ENCODE data around the gene KRT78. TPM values are rescaled to one million over a fixed set of nuclear protein-coding genes. Genes with fewer than 3 reads are reported as not detected.

KRT78 gene
- total and polyA plus RNA-seq, 3 experiments from 2014 or later, result not detected

GRCh38 chr12:52806821-52807543 lies 41.8 kb downstream of the KRT78 start:
- Histone ChIP-seq H3K27me3 (ENCODE audit: insufficient read depth, low read length, poor library complexity, severe bottlenecking) (no peaks in the 10 kb centered on the region), H3K4me3 (ENCODE audit: low read length) (no peak overlapping the region), H3K36me3 (ENCODE audit: insufficient read depth, low read length) (no peaks in the 10 kb centered on the region), H3K4me1 (ENCODE audit: insufficient read depth, low read length) (no peaks in the 10 kb centered on the region), H3K27ac (ENCODE audit: low read depth, low read length) (no peak overlapping the region), H3K9me3 (ENCODE audit: low read length) (no peaks in the 10 kb centered on the region)
- H3K4me1 Mint-ChIP-seq, result no peaks in the 10 kb centered on the region
- H3K4me3 Mint-ChIP-seq, result no peak overlapping the region
- H3K9me3 Mint-ChIP-seq, result no peaks in the 10 kb centered on the region
- no peak for DNase-seq
- H3K36me3 Mint-ChIP-seq, result no peaks in the 10 kb centered on the region
- POLR2A ChIA-PET, result no interaction called here
- H3K27ac Mint-ChIP-seq, result no peak overlapping the region
- CTCF ChIA-PET, result no interaction called here
- peaks cover 6 to 24% of the 10 kb centered on the region in 2 donors for H3K27me3 Mint-ChIP-seq

GRCh38 chr12:52806169-52806811 lies 42.5 kb downstream of the KRT78 start:
- POLR2A ChIA-PET, result no interaction called here
- no peaks in the 10 kb centered on the region for H3K27me3 ChIP-seq (ENCODE audit: insufficient read depth, low read length, poor library complexity, severe bottlenecking)
- Mint-ChIP-seq H3K9me3 (no peaks in the 10 kb centered on the region), H3K36me3 (no peaks in the 10 kb centered on the region), H3K4me3 (no peak overlapping the region), H3K27ac (no peak overlapping the region), H3K27me3 (peaks cover 6 to 24% of the 10 kb centered on the region in 2 donors), H3K4me1 (no peaks in the 10 kb centered on the region)
- CTCF ChIA-PET, result no interaction called here
- no peak overlapping the region for H3K4me3 ChIP-seq (ENCODE audit: low read length)
- H3K36me3 ChIP-seq (ENCODE audit: insufficient read depth, low read length), result no peaks in the 10 kb centered on the region
- no peaks in the 10 kb centered on the region for H3K4me1 ChIP-seq (ENCODE audit: insufficient read depth, low read length)
- H3K27ac ChIP-seq (ENCODE audit: low read depth, low read length), result no peak overlapping the region
- no peak for DNase-seq
- H3K9me3 ChIP-seq (ENCODE audit: low read length), result no peaks in the 10 kb centered on the region

DNA sequence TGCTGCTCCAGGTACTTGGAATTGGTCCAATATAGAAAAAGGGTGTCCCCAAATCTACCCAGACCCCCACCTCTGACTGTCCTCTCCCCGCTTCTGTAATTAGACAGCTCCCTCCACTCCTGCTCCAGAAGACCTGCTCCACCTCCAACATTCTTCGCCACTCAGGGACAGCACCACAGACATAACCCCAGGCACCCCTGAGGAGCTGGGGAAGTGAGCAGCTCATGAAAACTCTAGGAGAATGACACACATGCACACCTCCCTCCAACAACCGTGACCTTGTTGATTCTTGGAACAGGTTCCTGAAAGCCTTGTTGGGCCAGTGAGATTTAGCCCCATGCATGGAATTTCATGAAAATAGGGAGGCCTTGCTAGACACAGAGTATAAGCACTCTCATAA lies 43.1 kb downstream of the KRT78 start:
- no peak for DNase-seq
- Histone ChIP-seq H3K4me3 (ENCODE audit: low read length) (no peak overlapping the region), H3K27me3 (ENCODE audit: insufficient read depth, low read length, poor library complexity, severe bottlenecking) (no peaks in the 10 kb centered on the region), H3K36me3 (ENCODE audit: insufficient read depth, low read length) (no peaks in the 10 kb centered on the region), H3K9me3 (ENCODE audit: low read length) (no peaks in the 10 kb centered on the region), H3K4me1 (ENCODE audit: insufficient read depth, low read length) (no peaks in the 10 kb centered on the region), H3K27ac (ENCODE audit: low read depth, low read length) (no peak overlapping the region)
- Mint-ChIP-seq H3K4me1 (no peaks in the 10 kb centered on the region), H3K9me3 (no peaks in the 10 kb centered on the region), H3K27me3 (peaks cover 6 to 25% of the 10 kb centered on the region in 2 donors), H3K4me3 (no peak overlapping the region), H3K27ac (no peak overlapping the region), H3K36me3 (no peaks in the 10 kb centered on the region)
- ChIA-PET POLR2A (no interaction called here), CTCF (no interaction called here)

DNA sequence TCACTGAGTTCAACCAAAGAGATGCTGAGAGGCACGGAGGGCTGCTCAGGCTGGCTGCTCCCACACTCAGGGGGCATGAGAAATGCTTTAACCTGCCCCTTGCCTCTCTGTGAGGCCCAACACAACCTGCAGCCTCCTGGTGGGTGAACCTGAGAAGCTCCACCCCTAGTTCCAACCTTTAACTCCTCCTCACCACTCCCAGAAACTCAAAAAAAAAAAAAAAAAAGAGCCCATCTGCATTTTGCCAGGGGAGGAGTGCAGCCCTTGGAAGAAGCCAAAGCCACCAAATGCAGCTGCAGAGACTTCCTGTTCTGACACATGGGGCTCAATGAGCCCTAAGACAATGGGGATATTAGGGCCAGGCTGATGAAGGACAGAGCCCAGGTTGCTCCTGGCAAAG lies 43.8 kb downstream of the KRT78 start:
- H3K36me3 Mint-ChIP-seq, result no peaks in the 10 kb centered on the region
- H3K4me3 Mint-ChIP-seq, result no peak overlapping the region
- peaks cover 6 to 26% of the 10 kb centered on the region in 2 donors for H3K27me3 Mint-ChIP-seq
- Histone ChIP-seq H3K36me3 (ENCODE audit: insufficient read depth, low read length) (no peaks in the 10 kb centered on the region), H3K9me3 (ENCODE audit: low read length) (no peaks in the 10 kb centered on the region), H3K4me3 (ENCODE audit: low read length) (no peak overlapping the region), H3K4me1 (ENCODE audit: insufficient read depth, low read length) (no peaks in the 10 kb centered on the region), H3K27me3 (ENCODE audit: insufficient read depth, low read length, poor library complexity, severe bottlenecking) (no peaks in the 10 kb centered on the region), H3K27ac (ENCODE audit: low read depth, low read length) (no peak overlapping the region)
- no peak for DNase-seq
- H3K4me1 Mint-ChIP-seq, result no peaks in the 10 kb centered on the region
- H3K9me3 Mint-ChIP-seq, result no peaks in the 10 kb centered on the region
- ChIA-PET POLR2A (no interaction called here), CTCF (no interaction called here)
- H3K27ac Mint-ChIP-seq, result peak overlapping the region in 1 of 8 donors; percentile 47

- no peaks in the 10 kb centered on the region for H3K9me3 Mint-ChIP-seq
- Histone ChIP-seq H3K4me1 (ENCODE audit: insufficient read depth, low read length) (no peaks in the 10 kb centered on the region), H3K9me3 (ENCODE audit: low read length) (no peaks in the 10 kb centered on the region), H3K36me3 (ENCODE audit: insufficient read depth, low read length) (no peaks in the 10 kb centered on the region), H3K4me3 (ENCODE audit: low read length) (no peak overlapping the region), H3K27ac (ENCODE audit: low read depth, low read length) (no peak overlapping the region), H3K27me3 (ENCODE audit: insufficient read depth, low read length, poor library complexity, severe bottlenecking) (no peaks in the 10 kb centered on the region)
- H3K4me3 Mint-ChIP-seq, result no peak overlapping the region
- ChIA-PET CTCF (no interaction called here), POLR2A (no interaction called here)
- no peaks in the 10 kb centered on the region for H3K36me3 Mint-ChIP-seq
- peaks cover 4 to 6% of the 10 kb centered on the region in 2 donors for H3K27me3 Mint-ChIP-seq
- no peaks in the 10 kb centered on the region for H3K4me1 Mint-ChIP-seq
- no peak overlapping the region for H3K27ac Mint-ChIP-seq
- no peak for DNase-seq
Observed at GRCh38 chr12:52802442-52802841, 46.4 kb downstream of the KRT78 start.

GRCh38 chr12:52801773-52802172 lies 47.0 kb downstream of the KRT78 start:
- Histone ChIP-seq H3K36me3 (ENCODE audit: insufficient read depth, low read length) (no peaks in the 10 kb centered on the region), H3K27me3 (ENCODE audit: insufficient read depth, low read length, poor library complexity, severe bottlenecking) (no peaks in the 10 kb centered on the region), H3K9me3 (ENCODE audit: low read length) (no peaks in the 10 kb centered on the region), H3K4me1 (ENCODE audit: insufficient read depth, low read length) (no peaks in the 10 kb centered on the region), H3K27ac (ENCODE audit: low read depth, low read length) (no peak overlapping the region), H3K4me3 (ENCODE audit: low read length) (no peak overlapping the region)
- no peak for DNase-seq
- Mint-ChIP-seq H3K27ac (peak overlapping the region in 1 of 8 donors; percentile 35), H3K36me3 (no peaks in the 10 kb centered on the region), H3K4me1 (no peaks in the 10 kb centered on the region), H3K4me3 (no peak overlapping the region), H3K9me3 (no peaks in the 10 kb centered on the region), H3K27me3 (peaks cover 4 to 6% of the 10 kb centered on the region in 2 donors)
- POLR2A ChIA-PET, result no interaction called here
- CTCF ChIA-PET, result no interaction called here

DNA sequence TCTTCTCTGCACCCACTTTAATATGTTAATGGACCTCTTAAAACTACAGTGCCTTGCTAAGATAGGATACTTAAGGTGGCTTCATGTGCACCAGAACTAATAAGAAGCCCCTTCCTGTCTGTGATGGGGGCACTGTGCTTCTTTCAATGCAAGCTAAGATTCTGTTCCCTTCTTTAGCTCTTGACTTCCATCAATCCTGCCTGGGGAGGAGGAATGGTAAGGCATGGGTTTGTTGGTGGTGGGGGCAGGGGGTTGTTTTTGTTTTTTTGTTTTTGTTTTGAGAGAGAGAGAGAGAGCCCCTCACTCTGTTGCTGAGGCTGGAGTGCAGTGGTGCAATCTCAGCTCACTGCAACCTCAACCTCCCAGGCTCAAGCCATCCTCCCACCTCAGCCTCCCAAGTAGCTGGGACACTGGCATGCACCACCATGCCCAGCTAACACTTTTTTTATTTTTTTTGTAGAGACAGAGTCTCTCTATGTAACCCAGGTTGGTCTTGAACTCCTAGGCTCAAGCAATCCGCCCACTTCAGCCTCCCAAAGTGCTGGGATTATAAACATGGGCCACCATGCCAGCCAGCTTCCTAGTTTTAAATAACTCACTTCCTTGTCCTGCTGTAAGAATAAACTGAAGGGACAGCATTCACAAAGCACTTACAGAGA lies 48.4 kb downstream of the KRT78 start:
- Mint-ChIP-seq H3K4me3 (no peak overlapping the region), H3K27me3 (peaks cover 2 to 4% of the 10 kb centered on the region in 2 donors), H3K9me3 (no peaks in the 10 kb centered on the region), H3K36me3 (no peaks in the 10 kb centered on the region), H3K27ac (no peak overlapping the region), H3K4me1 (no peaks in the 10 kb centered on the region)
- ChIA-PET CTCF (no interaction called here), POLR2A (no interaction called here)
- Histone ChIP-seq H3K27me3 (ENCODE audit: insufficient read depth, low read length, poor library complexity, severe bottlenecking) (no peaks in the 10 kb centered on the region), H3K4me3 (ENCODE audit: low read length) (no peak overlapping the region), H3K4me1 (ENCODE audit: insufficient read depth, low read length) (no peaks in the 10 kb centered on the region), H3K27ac (ENCODE audit: low read depth, low read length) (no peak overlapping the region), H3K36me3 (ENCODE audit: insufficient read depth, low read length) (no peaks in the 10 kb centered on the region), H3K9me3 (ENCODE audit: low read length) (no peaks in the 10 kb centered on the region)
- no peak for DNase-seq

DNA sequence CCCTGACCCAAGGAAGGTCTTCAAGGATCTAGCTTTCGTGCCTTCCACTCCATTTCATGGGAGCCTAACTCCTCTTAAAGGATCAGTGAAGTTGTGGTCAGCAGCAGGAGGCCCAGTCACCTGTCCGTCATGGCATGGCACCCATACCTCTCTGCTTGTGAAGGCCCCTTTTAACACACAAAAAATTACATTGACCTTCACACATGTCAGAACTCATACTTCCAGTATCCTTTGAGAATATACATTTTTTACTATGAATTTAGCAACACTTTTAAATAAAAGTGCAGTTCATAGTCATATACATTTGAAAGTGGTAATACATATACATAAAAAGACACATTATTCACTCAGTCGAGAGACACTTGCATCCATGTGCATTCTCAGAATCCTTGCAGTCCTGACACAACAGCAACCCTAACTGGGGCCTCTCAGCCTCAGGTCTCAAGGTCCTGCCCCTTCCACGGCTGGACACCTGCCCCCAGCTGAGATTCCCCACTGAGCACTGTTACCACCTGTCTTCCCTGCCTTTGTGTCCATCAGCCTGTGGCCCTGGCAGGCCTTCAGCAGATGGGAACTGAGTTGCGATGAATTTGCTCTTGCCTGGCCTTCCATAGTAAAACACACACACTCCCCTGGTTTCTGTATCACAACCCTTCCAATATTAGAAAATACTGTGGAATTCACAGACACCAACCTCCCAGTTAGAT lies 49.1 kb downstream of the KRT78 start:
- peaks cover 2 to 3% of the 10 kb centered on the region in 2 donors for H3K27me3 Mint-ChIP-seq
- ChIA-PET POLR2A (no interaction called here), CTCF (no interaction called here)
- Histone ChIP-seq H3K4me3 (ENCODE audit: low read length) (no peak overlapping the region), H3K27ac (ENCODE audit: low read depth, low read length) (no peak overlapping the region), H3K27me3 (ENCODE audit: insufficient read depth, low read length, poor library complexity, severe bottlenecking) (no peaks in the 10 kb centered on the region), H3K36me3 (ENCODE audit: insufficient read depth, low read length) (no peaks in the 10 kb centered on the region), H3K9me3 (ENCODE audit: low read length) (no peaks in the 10 kb centered on the region), H3K4me1 (ENCODE audit: insufficient read depth, low read length) (no peaks in the 10 kb centered on the region)
- no peak for DNase-seq
- no peaks in the 10 kb centered on the region for H3K4me1 Mint-ChIP-seq
- H3K9me3 Mint-ChIP-seq, result no peaks in the 10 kb centered on the region
- H3K27ac Mint-ChIP-seq, result no peak overlapping the region
- H3K36me3 Mint-ChIP-seq, result no peaks in the 10 kb centered on the region
- no peak overlapping the region for H3K4me3 Mint-ChIP-seq

All from CD8-positive, alpha-beta memory T cell (primary cell).